SK-N-SH treated with all-trans-retinoic acid at 6 μM for 48 hours (cell line): Measurements from ENCODE around the gene TSPAN18.

Experiments
- ARNTL ChIP-seq: fragments of 450-650 bp; formaldehyde crosslinking; IDR thresholded peaks from 2 replicates; pipeline ENCODE4 v1.5.0; 2020; ENCODE audit warnings: low read depth, mild to moderate bottlenecking, moderate library complexity, borderline replicate concordance
- ESRRG ChIP-seq: fragments of 250-450 bp; sonication (Bioruptor Pico); IDR thresholded peaks from 2 replicates; pipeline ENCODE4 v1.6.1; 2021; ENCODE audit warnings: mild to moderate bottlenecking
- PPARA ChIP-seq: fragments of 250-450 bp; sonication (Bioruptor Pico); IDR thresholded peaks from 2 replicates; pipeline ENCODE4 v1.5.0; 2020; ENCODE audit warnings: mild to moderate bottlenecking, borderline replicate concordance
- SNAI2 ChIP-seq: fragments of 250-450 bp; sonication (Bioruptor Pico); IDR thresholded peaks from 2 replicates; pipeline ENCODE4 v1.5.0; 2020; ENCODE audit warnings: mild to moderate bottlenecking, moderate library complexity
- ZC3H10 ChIP-seq: fragments of 250-450 bp; sonication (Bioruptor Pico); IDR thresholded peaks from 2 replicates; pipeline ENCODE4 v1.5.1; 2021; ENCODE audit warnings: mild to moderate bottlenecking, moderate library complexity
- TF ChIP-seq, protein P1 (sequence below): fragments of 250-450 bp; sonication (Bioruptor Pico); IDR thresholded peaks from 2 replicates; pipeline ENCODE4 v1.5.1; 2020; ENCODE audit warnings: low read depth, mild to moderate bottlenecking, moderate library complexity
- TF ChIP-seq, protein P2 (sequence below): fragments of 250-450 bp; sonication (Bioruptor Pico); IDR thresholded peaks from 2 replicates; pipeline ENCODE4 v1.8.0; 2020; ENCODE audit warnings: mild to moderate bottlenecking, moderate library complexity, borderline replicate concordance

DNA sequence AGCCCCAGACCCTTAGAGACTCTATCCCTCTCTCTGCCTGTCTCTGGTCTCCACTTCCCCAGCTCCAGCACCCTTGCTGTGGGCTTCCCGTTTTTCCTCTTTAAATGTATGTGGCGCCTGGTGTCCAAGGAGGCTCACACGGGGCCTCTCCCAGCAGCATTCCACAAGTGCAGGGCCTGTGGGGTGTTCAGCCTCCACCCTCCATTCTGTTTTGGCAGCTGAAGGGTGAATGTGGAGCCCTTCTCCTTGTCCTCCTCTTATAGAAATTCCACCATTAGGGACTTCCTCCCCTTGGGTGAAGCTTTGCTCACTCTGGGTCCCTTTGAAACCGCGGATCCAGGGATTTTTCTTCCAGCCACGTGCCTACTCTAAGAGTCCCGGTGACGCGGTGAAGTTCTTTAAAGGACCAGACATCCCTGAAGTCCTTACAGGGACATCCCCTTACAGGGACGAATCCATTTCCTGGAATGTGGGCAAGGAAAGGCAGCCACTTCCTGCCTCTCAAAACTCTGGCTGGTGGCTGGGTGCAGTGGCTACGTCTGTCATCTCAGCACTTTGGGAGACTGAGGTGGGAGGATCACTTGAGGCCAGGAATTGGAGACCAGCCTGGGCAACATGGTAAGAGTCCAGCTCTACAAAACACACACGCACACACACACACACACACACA, 1.6 kb upstream of the TSPAN18 start:
- no peak for TF ChIP-seq SNAI2
- no peak for TF ChIP-seq PPARA
- no peak for TF ChIP-seq ESRRG (CRISPR knock-in tag)
- TF ChIP-seq ARNTL, result no peak
- no peak for TF ChIP-seq ZC3H10 (CRISPR knock-in tag)
- TF ChIP-seq, protein P1, sequence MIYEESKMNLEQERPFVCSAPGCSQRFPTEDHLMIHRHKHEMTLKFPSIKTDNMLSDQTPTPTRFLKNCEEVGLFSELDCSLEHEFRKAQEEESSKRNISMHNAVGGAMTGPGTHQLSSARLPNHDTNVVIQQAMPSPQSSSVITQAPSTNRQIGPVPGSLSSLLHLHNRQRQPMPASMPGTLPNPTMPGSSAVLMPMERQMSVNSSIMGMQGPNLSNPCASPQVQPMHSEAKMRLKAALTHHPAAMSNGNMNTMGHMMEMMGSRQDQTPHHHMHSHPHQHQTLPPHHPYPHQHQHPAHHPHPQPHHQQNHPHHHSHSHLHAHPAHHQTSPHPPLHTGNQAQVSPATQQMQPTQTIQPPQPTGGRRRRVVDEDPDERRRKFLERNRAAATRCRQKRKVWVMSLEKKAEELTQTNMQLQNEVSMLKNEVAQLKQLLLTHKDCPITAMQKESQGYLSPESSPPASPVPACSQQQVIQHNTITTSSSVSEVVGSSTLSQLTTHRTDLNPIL (CRISPR knock-in tag), result no peak
- TF ChIP-seq, protein P2, sequence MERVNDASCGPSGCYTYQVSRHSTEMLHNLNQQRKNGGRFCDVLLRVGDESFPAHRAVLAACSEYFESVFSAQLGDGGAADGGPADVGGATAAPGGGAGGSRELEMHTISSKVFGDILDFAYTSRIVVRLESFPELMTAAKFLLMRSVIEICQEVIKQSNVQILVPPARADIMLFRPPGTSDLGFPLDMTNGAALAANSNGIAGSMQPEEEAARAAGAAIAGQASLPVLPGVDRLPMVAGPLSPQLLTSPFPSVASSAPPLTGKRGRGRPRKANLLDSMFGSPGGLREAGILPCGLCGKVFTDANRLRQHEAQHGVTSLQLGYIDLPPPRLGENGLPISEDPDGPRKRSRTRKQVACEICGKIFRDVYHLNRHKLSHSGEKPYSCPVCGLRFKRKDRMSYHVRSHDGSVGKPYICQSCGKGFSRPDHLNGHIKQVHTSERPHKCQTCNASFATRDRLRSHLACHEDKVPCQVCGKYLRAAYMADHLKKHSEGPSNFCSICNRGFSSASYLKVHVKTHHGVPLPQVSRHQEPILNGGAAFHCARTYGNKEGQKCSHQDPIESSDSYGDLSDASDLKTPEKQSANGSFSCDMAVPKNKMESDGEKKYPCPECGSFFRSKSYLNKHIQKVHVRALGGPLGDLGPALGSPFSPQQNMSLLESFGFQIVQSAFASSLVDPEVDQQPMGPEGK, result no peak
